Transverse colon (tissue), 4 donors: ENCODE measurements around the gene UVRAG.

ENCODE experiments used
- CTCF ChIP-seq, 5 experiments: fragments of 200-600 bp in 3 of 5; fragments of 450-650 bp in 2 of 5; sonication (generic) in 3 of 5; IDR thresholded peaks; 1 replicate in 2 of 5; 2 replicates in 3 of 5; pipeline ENCODE4 v1.5.1; 2016 to 2017; ENCODE audit warnings: antibody characterized with exemption in 5 of 5, inconsistent platforms in 3 of 5, mild to moderate bottlenecking in 2 of 5, moderate library complexity in 1 of 5
- EP300 ChIP-seq: sonication (generic); formaldehyde crosslinking; IDR thresholded peaks from one replicate; pipeline ENCODE4 v1.6.1; 2017; ENCODE audit warnings: antibody characterized with exemption, low read depth
- POLR2A ChIP-seq: fragments of 450-650 bp; IDR thresholded peaks from one replicate; pipeline ENCODE4 v1.6.1; 2016; ENCODE audit warnings: antibody characterized with exemption, mild to moderate bottlenecking, moderate library complexity
- POLR2AphosphoS5 ChIP-seq, 3 donors: sonication (generic); formaldehyde crosslinking; IDR thresholded peaks; one replicate each; pipeline ENCODE4 v1.6.1; 2016; ENCODE audit warnings: antibody characterized with exemption in 3 of 3

GRCh38 chr11:76054330-76054729 lies 239.3 kb downstream of the UVRAG start:
- TF ChIP-seq CTCF (IDR thresholded peaks at IDR 0.05) (no peak), POLR2A (no peak), POLR2AphosphoS5 (IDR thresholded peaks at IDR 0.05) (no peak), EP300 (no peak)
